ENCODE results near the gene PHETA1.

- TF ChIP-seq GATA2 (IDR thresholded peaks at IDR 0.05; ENCODE audit: low read depth, low read length): no peak
- no peak for TF ChIP-seq GATA3 (IDR thresholded peaks at IDR 0.05; ENCODE audit: low read depth, low read length)
Observed at GRCh38 chr12:111339321-111339938, 29.5 kb downstream of the PHETA1 start.

Data from SH-SY5Y (cell line).